Measurements from ENCODE around the gene CABCOCO1.

Gene CABCOCO1

GRCh38 chr10:61758433-61758832, 95.7 kb downstream of the CABCOCO1 start:
- TF ChIP-seq CTCF (IDR thresholded peaks at IDR 0.05; ENCODE audit: low read depth, low read length): no peak
- DNase-seq (ENCODE audit: extremely low read depth, low read depth): no peak

GRCh38 chr10:61759751-61760150, 97.0 kb downstream of the CABCOCO1 start:
- no peak for DNase-seq (ENCODE audit: extremely low read depth, low read depth)
- TF ChIP-seq CTCF (IDR thresholded peaks at IDR 0.05; ENCODE audit: low read depth, low read length): no peak

GRCh38 chr10:61760943-61761824, 98.5 kb downstream of the CABCOCO1 start:
- no peak for DNase-seq (ENCODE audit: extremely low read depth, low read depth)
- no peak for TF ChIP-seq CTCF (IDR thresholded peaks at IDR 0.05; ENCODE audit: low read depth, low read length)

- no peak for TF ChIP-seq CTCF (IDR thresholded peaks at IDR 0.05; ENCODE audit: low read depth, low read length)
- no peak for DNase-seq (ENCODE audit: extremely low read depth, low read depth)
These were observed 99.1 kb downstream of the CABCOCO1 start for GRCh38 chr10:61761825-61762217.

GRCh38 chr10:61763778-61764177, 101.0 kb downstream of the CABCOCO1 start:
- TF ChIP-seq CTCF (IDR thresholded peaks at IDR 0.05; ENCODE audit: low read depth, low read length): no peak
- DNase-seq (ENCODE audit: extremely low read depth, low read depth): no peak

- TF ChIP-seq CTCF (IDR thresholded peaks at IDR 0.05; ENCODE audit: low read depth, low read length): no peak
- no peak for DNase-seq (ENCODE audit: extremely low read depth, low read depth)
These were observed 101.8 kb downstream of the CABCOCO1 start for GRCh38 chr10:61764486-61764885.

GRCh38 chr10:61765176-61766087, 102.7 kb downstream of the CABCOCO1 start:
- DNase-seq (ENCODE audit: extremely low read depth, low read depth): no peak
- TF ChIP-seq CTCF (IDR thresholded peaks at IDR 0.05; ENCODE audit: low read depth, low read length): no peak

All from AG09319 (cell line).